Dedifferentiated amniotic fluid mesenchymal stem cell (primary cell): Measurements from ENCODE around the gene ANG.
"Not testable (repeated sequence)": the region's sequence is repeated elsewhere in the genome, so short reads cannot be mapped to it uniquely, and the experiment has no call there.

Experiments used
- DNase-seq: peaks from one replicate; pipeline ENCODE4 v3.0.0-alpha.2; 2016; ENCODE audit errors: extremely low spot score

ANG gene

GRCh38 chr14:20698934-20699333 is 10.4 kb downstream of the ANG start:
- DNase-seq, result no peak

- DNase-seq, result no peak
Measured at GRCh38 chr14:20699931-20700330, 11.4 kb downstream of the ANG start.

GRCh38 chr14:20700965-20701364 is 12.4 kb downstream of the ANG start:
- DNase-seq, result not testable (repeated sequence)

GRCh38 chr14:20706657-20707355 is 18.2 kb downstream of the ANG start:
- no peak for DNase-seq

GRCh38 chr14:20707622-20708021 is 19.1 kb downstream of the ANG start:
- DNase-seq, result no peak

- DNase-seq, result no peak
Measured at GRCh38 chr14:20711261-20711660, 22.7 kb downstream of the ANG start.

GRCh38 chr14:20711685-20712084 is 23.1 kb downstream of the ANG start:
- DNase-seq, result no peak

- DNase-seq, result no peak
Measured at GRCh38 chr14:20712904-20713303, 24.3 kb downstream of the ANG start.

GRCh38 chr14:20714593-20715250 is 26.2 kb downstream of the ANG start:
- no peak for DNase-seq

- DNase-seq, result no peak
Measured at GRCh38 chr14:20719777-20720176, 31.2 kb downstream of the ANG start.

- DNase-seq, result no peak
Measured at GRCh38 chr14:20720741-20721140, 32.2 kb downstream of the ANG start.

GRCh38 chr14:20722016-20722415 is 33.5 kb downstream of the ANG start:
- DNase-seq, result no peak

GRCh38 chr14:20723488-20723887 is 34.9 kb downstream of the ANG start:
- no peak for DNase-seq

GRCh38 chr14:20726121-20726520 is 37.6 kb downstream of the ANG start:
- not testable (repeated sequence) for DNase-seq

GRCh38 chr14:20726531-20726930 is 38.0 kb downstream of the ANG start:
- no peak for DNase-seq

GRCh38 chr14:20730891-20731290 is 42.3 kb downstream of the ANG start:
- DNase-seq, result no peak

GRCh38 chr14:20732477-20732876 is 43.9 kb downstream of the ANG start:
- no peak for DNase-seq

GRCh38 chr14:20732979-20733635 is 44.5 kb downstream of the ANG start:
- no peak for DNase-seq

- DNase-seq, result no peak
Measured at GRCh38 chr14:20733684-20734429, 45.3 kb downstream of the ANG start.

GRCh38 chr14:20734430-20734806 is 45.9 kb downstream of the ANG start:
- no peak for DNase-seq

GRCh38 chr14:20738292-20738691 is 49.7 kb downstream of the ANG start:
- not testable (repeated sequence) for DNase-seq

GRCh38 chr14:20742132-20742531 is 53.6 kb downstream of the ANG start:
- DNase-seq, result no peak
